ENCODE data around the gene NOTCH1. TPM values are rescaled to one million over a fixed set of nuclear protein-coding genes. Genes with fewer than 3 reads are reported as not detected.

The NOTCH1 gene
- polyA plus RNA-seq, 3 donors from 2014 or later: 0.98 to 22.8 (median 4.3) TPM

DNA sequence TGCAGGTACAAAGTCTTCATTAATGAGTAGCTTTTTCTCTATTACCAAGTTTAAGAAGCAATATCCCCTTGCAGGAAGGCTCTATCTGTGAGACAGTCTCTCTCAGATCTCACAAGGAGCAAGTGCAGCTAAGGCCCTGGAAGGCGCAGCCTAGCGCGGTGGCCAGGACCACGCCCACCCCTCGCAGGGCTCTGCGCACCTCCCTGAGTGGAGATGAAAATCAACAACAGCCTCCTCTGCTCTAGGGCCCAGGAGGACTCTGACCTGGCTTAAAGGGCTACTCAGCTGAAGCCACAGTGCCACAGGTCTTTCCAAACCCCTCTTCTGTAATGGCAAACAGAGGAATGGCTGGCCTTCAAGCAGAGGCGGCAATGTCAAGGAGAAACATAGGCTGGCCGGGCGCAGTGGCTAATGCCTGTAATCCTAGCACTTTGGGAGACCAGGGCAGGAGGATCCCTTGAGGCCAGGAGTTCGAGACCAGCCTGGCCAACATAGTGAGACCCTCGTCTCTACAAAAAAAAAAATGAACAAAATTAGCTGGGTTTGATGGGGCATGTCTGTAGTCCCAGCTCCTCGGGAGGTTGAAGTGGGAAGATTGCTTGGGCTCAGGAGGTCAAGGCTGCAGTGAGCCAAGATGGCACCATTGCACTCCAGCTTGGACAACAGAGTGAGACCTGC lies 74.9 kb downstream of the NOTCH1 start:
- Mint-ChIP-seq H3K27me3 (ENCODE audit: low read depth in 3 of 3) (peaks cover 0 to 2% (median 0%) of the 10 kb centered on the region in 3 donors), H3K36me3 (peaks cover 4 to 12% (median 6%) of the 10 kb centered on the region in 3 donors), H3K4me1 (peaks cover 0 to 2% of the 10 kb centered on the region in 2 donors), H3K9me3 (no peaks in the 10 kb centered on the region), H3K27ac (no peak overlapping the region), H3K4me3 (no peak overlapping the region)
- no peak for DNase-seq

DNA sequence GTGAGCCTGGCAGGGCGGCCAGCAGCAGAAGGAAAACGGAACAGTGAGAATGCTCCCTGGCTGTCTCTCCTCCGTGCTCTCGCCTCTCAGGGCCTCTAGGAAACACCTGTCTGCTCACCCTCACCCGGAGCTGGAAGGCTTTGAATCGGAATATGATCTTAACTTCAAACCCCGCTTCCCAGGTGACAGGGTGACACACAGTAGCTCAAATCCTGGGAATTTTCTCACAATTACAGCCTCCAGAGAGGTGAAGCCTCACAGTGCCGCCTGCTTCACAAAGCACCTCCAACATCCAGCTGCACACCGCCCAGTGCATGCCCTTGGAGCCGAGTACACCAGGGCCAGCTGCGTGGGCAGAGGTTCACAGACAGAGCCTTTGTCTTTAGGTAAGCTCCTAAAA lies 75.5 kb downstream of the NOTCH1 start:
- Mint-ChIP-seq H3K4me1 (peaks cover 0 to 2% of the 10 kb centered on the region in 2 donors), H3K27ac (no peak overlapping the region), H3K36me3 (peaks cover 4 to 8% (median 6%) of the 10 kb centered on the region in 3 donors), H3K4me3 (no peak overlapping the region), H3K27me3 (ENCODE audit: low read depth in 3 of 3) (peaks cover 0 to 3% (median 0%) of the 10 kb centered on the region in 3 donors), H3K9me3 (no peaks in the 10 kb centered on the region)
- DNase-seq: no peak

- H3K27me3 Mint-ChIP-seq (ENCODE audit: low read depth in 3 of 3): peaks cover 0 to 2% (median 0%) of the 10 kb centered on the region in 3 donors
- peaks cover 0 to 2% of the 10 kb centered on the region in 2 donors for H3K4me1 Mint-ChIP-seq
- H3K4me3 Mint-ChIP-seq: no peak overlapping the region
- H3K27ac Mint-ChIP-seq: no peak overlapping the region
- peaks cover 0 to 24% (median 8%) of the 10 kb centered on the region in 3 donors for H3K36me3 Mint-ChIP-seq
- no peak for DNase-seq
- no peaks in the 10 kb centered on the region for H3K9me3 Mint-ChIP-seq
These were observed 78.1 kb downstream of the NOTCH1 start for GRCh38 chr9:136467766-136468165.

GRCh38 chr9:136466155-136466541 lies 79.7 kb downstream of the NOTCH1 start:
- Mint-ChIP-seq H3K36me3 (peaks cover 0 to 28% (median 14%) of the 10 kb centered on the region in 3 donors), H3K4me3 (no peak overlapping the region), H3K9me3 (no peaks in the 10 kb centered on the region), H3K27ac (no peak overlapping the region), H3K27me3 (ENCODE audit: low read depth in 3 of 3) (peaks cover 0 to 2% (median 2%) of the 10 kb centered on the region in 3 donors), H3K4me1 (peaks cover 0 to under 1% of the 10 kb centered on the region in 2 donors)
- DNase-seq: no peak

DNA sequence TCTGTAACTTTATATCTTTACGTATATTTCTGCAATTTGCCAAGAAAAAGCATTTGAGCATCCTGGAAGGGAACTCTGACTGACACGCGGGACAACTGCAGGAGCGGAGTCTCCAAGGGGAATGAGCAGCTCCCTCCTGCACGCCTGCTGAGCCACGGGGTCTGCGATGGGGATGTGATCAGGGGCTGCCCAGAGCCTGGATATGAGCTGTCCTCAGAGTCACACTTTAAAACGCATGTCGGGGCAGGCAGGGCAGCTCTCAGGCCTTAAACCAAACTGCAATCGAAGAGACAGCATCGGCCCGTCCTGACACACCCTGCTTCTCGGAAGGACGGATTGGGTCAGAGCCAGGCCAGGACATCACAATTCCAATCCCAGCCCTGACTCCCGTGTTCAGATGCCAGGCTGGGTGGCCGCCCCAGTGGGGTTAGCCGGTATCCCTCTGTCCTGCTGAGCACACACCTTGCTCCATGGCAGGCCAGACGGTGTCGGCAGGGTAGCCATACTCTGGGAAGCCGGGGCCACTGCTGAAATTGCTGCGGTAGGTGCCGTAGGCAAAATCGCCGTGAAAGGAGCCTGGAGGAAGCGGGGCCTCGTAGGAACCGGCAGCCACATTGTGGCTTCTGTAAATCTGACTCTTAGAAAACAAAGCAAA lies 80.2 kb downstream of the NOTCH1 start:
- H3K36me3 Mint-ChIP-seq: peaks cover 0 to 26% (median 14%) of the 10 kb centered on the region in 3 donors
- no peak overlapping the region for H3K4me3 Mint-ChIP-seq
- no peak for DNase-seq
- H3K27ac Mint-ChIP-seq: no peak overlapping the region
- H3K9me3 Mint-ChIP-seq: no peaks in the 10 kb centered on the region
- no peaks in the 10 kb centered on the region for H3K4me1 Mint-ChIP-seq
- H3K27me3 Mint-ChIP-seq (ENCODE audit: low read depth in 3 of 3): peaks cover 0 to 2% (median 2%) of the 10 kb centered on the region in 3 donors

DNA sequence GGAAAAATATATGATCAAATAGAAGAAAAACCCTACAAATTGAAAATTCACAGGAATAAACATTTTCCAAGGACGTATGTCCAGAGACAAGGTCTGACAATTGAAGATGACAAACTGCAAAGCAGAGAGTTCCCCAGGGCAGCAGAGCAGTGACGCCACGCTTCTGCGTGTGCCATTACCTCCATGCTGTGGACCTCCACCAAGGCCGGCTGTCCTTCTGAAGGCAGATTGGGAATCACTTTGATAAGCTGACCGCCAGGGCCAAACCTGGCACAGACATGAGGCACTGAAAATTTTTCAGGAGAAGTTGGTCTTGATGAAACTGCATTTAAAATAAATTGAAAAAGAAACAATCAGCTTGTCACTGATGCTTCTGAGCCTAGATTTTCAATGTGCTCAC lies 81.6 kb downstream of the NOTCH1 start:
- Mint-ChIP-seq H3K27ac (no peak overlapping the region), H3K9me3 (no peaks in the 10 kb centered on the region), H3K36me3 (peaks cover 0 to 27% (median 14%) of the 10 kb centered on the region in 3 donors), H3K27me3 (ENCODE audit: low read depth in 3 of 3) (peaks cover 0 to 2% (median 2%) of the 10 kb centered on the region in 3 donors), H3K4me3 (no peak overlapping the region), H3K4me1 (no peaks in the 10 kb centered on the region)
- no peak for DNase-seq

DNA sequence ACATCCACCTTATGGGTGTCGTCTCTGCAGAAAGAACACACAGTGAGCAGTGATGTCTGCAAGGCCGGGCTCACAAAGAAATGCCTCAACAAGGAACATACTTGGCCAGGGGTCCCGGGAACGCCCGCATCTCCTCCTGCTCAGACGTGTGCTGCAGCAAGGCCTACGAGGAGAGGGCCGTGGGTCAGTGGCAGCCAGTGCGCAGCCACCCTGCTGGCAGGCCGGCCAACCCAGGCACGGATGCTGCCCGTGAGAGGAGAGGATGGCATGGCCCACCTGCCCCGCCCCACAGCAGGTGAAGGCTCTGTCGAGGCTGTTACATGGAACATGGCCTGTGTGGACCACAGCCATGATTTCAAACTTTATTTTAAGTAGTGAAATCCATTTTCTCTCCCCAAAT lies 82.3 kb downstream of the NOTCH1 start:
- Mint-ChIP-seq H3K27ac (no peak overlapping the region), H3K9me3 (no peaks in the 10 kb centered on the region), H3K4me1 (no peaks in the 10 kb centered on the region), H3K4me3 (no peak overlapping the region), H3K27me3 (ENCODE audit: low read depth in 3 of 3) (peaks cover 0 to 2% (median 2%) of the 10 kb centered on the region in 3 donors), H3K36me3 (peaks cover 0 to 34% (median 18%) of the 10 kb centered on the region in 3 donors)
- no peak for DNase-seq

DNA sequence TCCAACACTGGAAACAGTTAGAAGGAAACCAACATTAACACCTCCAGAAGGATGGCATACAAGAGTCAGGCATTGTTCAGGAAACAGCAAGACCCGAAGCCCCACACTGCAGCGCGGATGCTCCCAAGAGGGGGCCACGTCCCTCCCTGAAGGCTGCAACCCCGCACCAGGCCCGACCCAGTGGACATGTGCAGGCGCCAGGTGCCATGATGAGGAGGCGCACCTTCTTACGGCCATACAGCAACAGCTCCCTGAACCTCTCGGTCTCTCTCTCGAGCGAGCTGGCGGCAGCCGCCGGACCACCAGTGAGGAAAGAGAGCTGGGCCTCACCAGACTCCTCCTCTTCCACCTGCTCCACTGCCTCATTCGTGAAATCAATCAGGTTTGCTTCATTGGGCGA lies 83.2 kb downstream of the NOTCH1 start:
- no peak overlapping the region for H3K27ac Mint-ChIP-seq
- H3K27me3 Mint-ChIP-seq (ENCODE audit: low read depth in 3 of 3): peaks cover 0 to 2% (median 2%) of the 10 kb centered on the region in 3 donors
- no peaks in the 10 kb centered on the region for H3K4me1 Mint-ChIP-seq
- no peak for DNase-seq
- no peak overlapping the region for H3K4me3 Mint-ChIP-seq
- H3K36me3 Mint-ChIP-seq: peaks cover 0 to 41% (median 18%) of the 10 kb centered on the region in 3 donors
- H3K9me3 Mint-ChIP-seq: no peaks in the 10 kb centered on the region

- Mint-ChIP-seq H3K27me3 (ENCODE audit: low read depth in 3 of 3) (peaks cover 0 to 2% (median under 1%) of the 10 kb centered on the region in 3 donors), H3K27ac (no peak overlapping the region), H3K36me3 (peaks cover 0 to 48% (median 18%) of the 10 kb centered on the region in 3 donors)
These were observed 85.0 kb downstream of the NOTCH1 start for GRCh38 chr9:136460772-136461325.

DNA sequence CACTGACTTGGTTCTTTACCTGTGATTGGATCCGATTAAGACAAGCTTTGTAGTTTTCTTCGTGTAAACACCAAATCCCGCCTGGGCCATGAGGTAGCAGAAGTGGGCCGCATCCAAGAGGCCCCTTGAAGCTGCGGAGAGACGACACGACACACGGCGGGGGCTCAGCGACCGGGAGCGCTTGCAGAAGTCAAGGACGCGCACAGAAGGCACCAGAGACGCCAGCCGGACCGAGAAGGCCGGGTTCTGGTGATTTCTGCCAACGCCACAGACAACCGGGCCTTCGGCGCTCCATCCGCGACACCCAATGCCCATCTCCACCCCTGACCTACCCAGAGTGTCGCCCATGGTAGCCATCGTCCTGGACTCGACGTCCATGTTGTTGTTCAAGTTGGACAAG lies 86.4 kb downstream of the NOTCH1 start:
- Mint-ChIP-seq H3K27ac (no peak overlapping the region), H3K36me3 (peaks cover 0 to 39% (median 16%) of the 10 kb centered on the region in 3 donors), H3K4me3 (no peak overlapping the region), H3K4me1 (no peaks in the 10 kb centered on the region), H3K27me3 (ENCODE audit: low read depth in 3 of 3) (peaks cover 0 to 3% (median 1%) of the 10 kb centered on the region in 3 donors), H3K9me3 (peaks cover 0 to 1% (median 0%) of the 10 kb centered on the region in 6 donors)
- no peak for DNase-seq

More at GRCh38 chr9:136460772-136461325, 85.0 kb downstream of the NOTCH1 start:
- Mint-ChIP-seq H3K9me3 (no peaks in the 10 kb centered on the region), H3K4me1 (no peaks in the 10 kb centered on the region), H3K4me3 (no peak overlapping the region)
- no peak for DNase-seq

DNA sequence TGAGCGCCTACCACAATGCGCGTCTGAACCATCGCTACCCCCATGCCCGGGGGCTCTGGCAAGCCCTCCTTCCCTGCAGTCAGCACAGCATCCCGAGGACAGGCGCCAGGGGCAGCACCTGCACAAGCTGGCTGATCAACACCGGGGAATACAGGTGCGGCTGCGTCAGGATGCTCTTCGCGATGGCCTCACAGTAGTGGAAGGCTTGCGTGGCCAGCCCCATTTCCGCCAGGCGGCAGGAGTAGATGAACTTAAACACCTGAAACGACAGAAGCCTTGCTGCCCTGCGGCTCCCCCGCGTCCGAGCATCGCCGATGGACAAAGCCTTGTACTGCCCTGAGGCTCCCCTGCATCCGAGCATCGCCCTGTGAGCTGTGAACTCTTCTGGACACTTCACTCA lies 88.5 kb downstream of the NOTCH1 start:
- peaks cover 4 to 37% (median 19%) of the 10 kb centered on the region in 3 donors for H3K36me3 Mint-ChIP-seq
- no peak overlapping the region for H3K4me3 Mint-ChIP-seq
- peaks cover 0 to 1% (median 0%) of the 10 kb centered on the region in 6 donors for H3K9me3 Mint-ChIP-seq
- peaks cover 0 to 2% (median 1%) of the 10 kb centered on the region in 3 donors for H3K27me3 Mint-ChIP-seq (ENCODE audit: low read depth in 3 of 3)
- DNase-seq: no peak
- no peaks in the 10 kb centered on the region for H3K4me1 Mint-ChIP-seq
- H3K27ac Mint-ChIP-seq: no peak overlapping the region

DNA sequence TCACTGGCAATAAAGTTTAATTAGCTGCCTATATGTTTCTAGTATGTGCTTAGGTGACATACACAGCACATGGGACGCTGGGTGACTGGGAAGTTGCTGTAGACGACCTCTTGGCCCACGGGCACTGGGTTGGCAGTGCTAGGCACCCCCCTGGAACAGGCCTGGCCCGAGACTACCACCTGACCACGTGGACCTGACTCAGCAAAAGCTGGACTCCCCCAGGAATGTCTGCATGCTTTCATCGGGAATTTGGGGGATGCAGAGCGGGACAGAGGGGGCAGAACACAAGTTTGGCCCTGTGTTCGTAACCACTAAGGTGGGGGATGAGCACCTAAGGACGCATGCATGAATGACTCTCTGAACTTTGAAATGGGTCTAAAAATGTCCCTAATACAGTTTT lies 89.6 kb downstream of the NOTCH1 start:
- Mint-ChIP-seq H3K4me3 (no peak overlapping the region), H3K9me3 (peaks cover 0 to 1% (median 0%) of the 10 kb centered on the region in 6 donors), H3K36me3 (peaks cover 4 to 36% (median 15%) of the 10 kb centered on the region in 3 donors), H3K4me1 (no peaks in the 10 kb centered on the region), H3K27me3 (ENCODE audit: low read depth in 3 of 3) (peaks cover 0 to 2% (median 1%) of the 10 kb centered on the region in 3 donors), H3K27ac (no peak overlapping the region)
- no peak for DNase-seq

GRCh38 chr9:136455043-136456002 lies 90.5 kb downstream of the NOTCH1 start:
- peaks cover 0 to 1% (median 0%) of the 10 kb centered on the region in 6 donors for H3K9me3 Mint-ChIP-seq
- H3K27me3 Mint-ChIP-seq (ENCODE audit: low read depth in 3 of 3): peaks cover 0 to 2% (median 1%) of the 10 kb centered on the region in 3 donors
- DNase-seq: no peak
- H3K4me1 Mint-ChIP-seq: no peaks in the 10 kb centered on the region
- no peak overlapping the region for H3K4me3 Mint-ChIP-seq
- peaks cover 7 to 42% (median 16%) of the 10 kb centered on the region in 3 donors for H3K36me3 Mint-ChIP-seq
- no peak overlapping the region for H3K27ac Mint-ChIP-seq
